ENCODE data around the gene HSD11B1L. TPM values are rescaled to one million over a fixed set of nuclear protein-coding genes. Genes with fewer than 3 reads are reported as not detected.

HSD11B1L gene
- total RNA-seq, 4 donors from 2014 or later: 20.1 to 38.1 (median 24.8) TPM

- H3K4me3 ChIP-seq (ENCODE audit: low read depth, poor library complexity, severe bottlenecking): no peak overlapping the region
- WGBS, 2 donors: 67 to 72% methylated on average over 4 of the region's 4 CpGs
- intact Hi-C loops (cut with DNase I; ENCODE audit: low total_unique reads): no loop called here
- peak in 1 of 2 donors; percentile 29 for DNase-seq (ENCODE audit: low spot score in 2 of 2)
- TF ChIP-seq, protein P1, sequence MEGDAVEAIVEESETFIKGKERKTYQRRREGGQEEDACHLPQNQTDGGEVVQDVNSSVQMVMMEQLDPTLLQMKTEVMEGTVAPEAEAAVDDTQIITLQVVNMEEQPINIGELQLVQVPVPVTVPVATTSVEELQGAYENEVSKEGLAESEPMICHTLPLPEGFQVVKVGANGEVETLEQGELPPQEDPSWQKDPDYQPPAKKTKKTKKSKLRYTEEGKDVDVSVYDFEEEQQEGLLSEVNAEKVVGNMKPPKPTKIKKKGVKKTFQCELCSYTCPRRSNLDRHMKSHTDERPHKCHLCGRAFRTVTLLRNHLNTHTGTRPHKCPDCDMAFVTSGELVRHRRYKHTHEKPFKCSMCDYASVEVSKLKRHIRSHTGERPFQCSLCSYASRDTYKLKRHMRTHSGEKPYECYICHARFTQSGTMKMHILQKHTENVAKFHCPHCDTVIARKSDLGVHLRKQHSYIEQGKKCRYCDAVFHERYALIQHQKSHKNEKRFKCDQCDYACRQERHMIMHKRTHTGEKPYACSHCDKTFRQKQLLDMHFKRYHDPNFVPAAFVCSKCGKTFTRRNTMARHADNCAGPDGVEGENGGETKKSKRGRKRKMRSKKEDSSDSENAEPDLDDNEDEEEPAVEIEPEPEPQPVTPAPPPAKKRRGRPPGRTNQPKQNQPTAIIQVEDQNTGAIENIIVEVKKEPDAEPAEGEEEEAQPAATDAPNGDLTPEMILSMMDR (IDR thresholded peaks at IDR 0.05): no peak
- no peak for TF ChIP-seq POLR2A (IDR thresholded peaks at IDR 0.05)
Measured at GRCh38 chr19:5641171-5641570, 39.7 kb upstream of the HSD11B1L start.

GRCh38 chr19:5642204-5642603 lies 38.6 kb upstream of the HSD11B1L start:
- TF ChIP-seq, protein P1 (IDR thresholded peaks at IDR 0.05): no peak
- TF ChIP-seq POLR2A (IDR thresholded peaks at IDR 0.05): no peak
- peak in 1 of 2 donors; percentile 34 for DNase-seq (ENCODE audit: low spot score in 2 of 2)
- 86 to 95% methylated on average over 2 of the region's 2 CpGs for WGBS, 2 donors
- no peak overlapping the region for H3K4me3 ChIP-seq (ENCODE audit: low read depth, poor library complexity, severe bottlenecking)
- intact Hi-C loops (cut with DNase I; ENCODE audit: low total_unique reads): no loop called here

DNA sequence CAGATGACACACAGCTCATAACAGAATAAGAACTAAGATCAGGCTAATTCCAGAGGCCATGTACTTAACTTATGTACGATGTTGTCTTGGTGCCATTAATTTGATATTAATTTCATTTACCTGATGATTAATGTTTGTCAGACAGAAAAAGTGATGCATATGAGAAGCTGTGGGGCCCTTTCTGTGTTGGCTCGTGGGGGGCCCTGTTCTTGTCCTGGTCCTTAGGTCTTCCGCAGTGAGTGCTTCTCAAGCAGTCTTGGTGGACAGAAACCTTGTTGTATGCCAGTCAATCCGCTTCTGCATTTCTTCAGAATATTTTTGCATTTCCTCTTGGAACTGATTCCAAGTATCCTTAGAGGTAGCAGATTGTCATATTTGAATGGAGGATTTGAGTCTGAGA lies 37.8 kb upstream of the HSD11B1L start:
- peak in 1 of 2 donors; percentile 13 for DNase-seq (ENCODE audit: low spot score in 2 of 2)
- intact Hi-C loops (cut with DNase I; ENCODE audit: low total_unique reads): no loop called here
- 90 to 93% methylated on average over 4 of the region's 4 CpGs for WGBS, 2 donors
- TF ChIP-seq, protein P1 (IDR thresholded peaks at IDR 0.05): no peak
- TF ChIP-seq POLR2A (IDR thresholded peaks at IDR 0.05): no peak
- no peak overlapping the region for H3K4me3 ChIP-seq (ENCODE audit: low read depth, poor library complexity, severe bottlenecking)

DNA sequence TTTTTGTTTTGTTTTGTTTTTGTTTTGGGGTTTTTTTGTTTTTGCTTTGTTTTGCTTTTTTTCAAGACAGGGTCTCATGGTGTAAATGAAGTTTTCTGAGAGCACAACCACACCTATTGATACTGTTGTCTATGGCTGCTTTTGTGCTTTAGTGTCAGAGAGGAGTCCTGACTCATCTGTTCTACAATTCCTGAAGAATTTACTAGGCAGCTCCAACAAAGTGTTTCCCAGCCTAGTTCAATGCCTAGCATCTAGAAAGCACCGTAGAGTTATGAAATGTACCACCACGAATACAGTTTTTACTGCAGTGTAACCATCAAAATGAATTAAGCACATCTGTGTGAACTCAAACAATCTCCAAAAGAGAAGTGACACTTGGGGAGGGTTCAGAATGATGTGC lies 36.8 kb upstream of the HSD11B1L start:
- no peak for TF ChIP-seq POLR2A (IDR thresholded peaks at IDR 0.05)
- TF ChIP-seq, protein P1 (IDR thresholded peaks at IDR 0.05): no peak
- DNase-seq (ENCODE audit: low spot score in 2 of 2): peak in 1 of 2 donors; percentile 14
- WGBS, 2 donors: 80 to 85% methylated on average over 2 of the region's 2 CpGs
- H3K4me3 ChIP-seq (ENCODE audit: low read depth, poor library complexity, severe bottlenecking): no peak overlapping the region
- intact Hi-C loops (cut with DNase I; ENCODE audit: low total_unique reads): no loop called here

DNA sequence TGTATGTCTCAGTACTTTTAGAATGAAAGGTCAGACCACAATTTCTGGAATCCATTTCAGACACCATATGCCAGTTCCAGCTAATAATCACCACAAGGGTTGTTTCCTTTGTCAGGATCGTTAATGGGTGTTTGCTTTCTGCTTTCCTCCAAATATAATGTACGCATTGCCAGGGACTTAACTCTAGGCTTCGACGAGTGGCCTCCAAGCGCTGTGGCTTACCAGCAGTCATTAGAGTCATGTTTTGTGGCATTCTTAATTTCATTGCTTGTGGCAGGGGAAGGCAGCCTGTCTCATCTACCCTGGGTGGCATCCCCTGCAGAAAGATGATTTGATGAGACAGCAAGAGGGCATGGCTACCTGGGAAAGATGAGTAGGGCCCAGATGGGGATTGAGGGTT lies 35.4 kb upstream of the HSD11B1L start:
- intact Hi-C loops (cut with DNase I; ENCODE audit: low total_unique reads): no loop called here
- no peak for TF ChIP-seq POLR2A (IDR thresholded peaks at IDR 0.05)
- TF ChIP-seq, protein P1 (IDR thresholded peaks at IDR 0.05): no peak
- no peak for DNase-seq (ENCODE audit: low spot score in 2 of 2)

GRCh38 chr19:5646703-5647102 lies 34.1 kb upstream of the HSD11B1L start:
- intact Hi-C loops (cut with DNase I; ENCODE audit: low total_unique reads): no loop called here
- DNase-seq (ENCODE audit: low spot score in 2 of 2): no peak
- no peak overlapping the region for H3K4me3 ChIP-seq (ENCODE audit: low read depth, poor library complexity, severe bottlenecking)
- WGBS, 2 donors: 88 to 94% methylated on average over 4 of the region's 4 CpGs
- TF ChIP-seq, protein P1 (IDR thresholded peaks at IDR 0.05): no peak
- TF ChIP-seq POLR2A (IDR thresholded peaks at IDR 0.05): no peak

More for the DNA sequence above, 35.4 kb upstream of the HSD11B1L start:
- H3K4me3 ChIP-seq (ENCODE audit: low read depth, poor library complexity, severe bottlenecking): no peak overlapping the region
- WGBS, 2 donors: 77 to 93% methylated on average over 5 of the region's 5 CpGs
